ENCODE data around the gene OPALIN.
A peak's percentile ranks its signal among the peaks of the same experiment; 100 is the strongest.
"Not testable (repeated sequence)": the region's sequence is repeated elsewhere in the genome, so short reads cannot be mapped to it uniquely, and the experiment has no call there.

The OPALIN gene

DNA sequence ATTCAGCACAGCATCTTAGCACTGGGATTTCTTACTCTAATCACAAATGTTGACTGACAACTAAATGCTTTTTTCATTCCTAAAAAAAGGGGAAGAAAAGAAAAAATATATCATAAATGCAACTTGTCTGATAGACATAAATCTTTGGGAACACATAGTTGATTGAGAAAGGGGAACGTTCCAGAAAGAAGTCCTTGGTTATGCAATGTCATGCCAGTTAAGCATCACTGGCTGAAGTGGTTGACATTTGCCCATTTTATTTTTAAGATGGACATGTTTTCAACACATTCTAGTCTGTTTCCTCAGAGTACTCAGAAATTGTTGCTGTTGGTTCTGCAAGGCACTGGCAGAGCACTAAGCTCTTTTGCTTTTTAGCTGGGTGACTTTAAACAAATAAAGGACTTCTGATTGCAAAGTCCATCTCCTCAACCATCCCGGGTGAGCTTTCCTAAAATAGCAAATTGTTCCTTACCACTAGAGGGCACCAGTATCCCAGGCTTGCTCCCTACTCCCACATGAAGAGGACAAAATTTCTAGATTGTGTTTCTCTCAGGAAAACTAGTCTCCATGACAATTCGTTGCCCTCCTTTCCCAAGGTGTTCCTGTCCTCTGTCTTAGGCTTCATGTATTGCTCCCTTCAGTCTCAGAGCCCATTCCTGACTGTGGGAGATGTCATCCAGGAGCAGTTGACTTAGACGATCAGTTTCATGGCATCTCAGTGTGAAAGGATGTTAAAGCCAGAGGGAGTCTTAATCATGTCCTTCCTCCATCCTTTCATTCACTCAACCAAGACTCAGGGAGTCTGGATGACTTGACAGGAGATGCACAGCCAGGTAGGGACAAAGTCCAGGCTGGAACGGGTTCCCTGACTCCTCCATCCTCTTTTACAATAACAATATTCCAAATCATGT lies 23.9 kb downstream of the OPALIN start:
- DNase-seq: peak; percentile 38

GRCh38 chr10:96333101-96333500 lies 25.7 kb downstream of the OPALIN start:
- DNase-seq: no peak

GRCh38 chr10:96327462-96327861 lies 31.3 kb downstream of the OPALIN start:
- no peak for DNase-seq

DNA sequence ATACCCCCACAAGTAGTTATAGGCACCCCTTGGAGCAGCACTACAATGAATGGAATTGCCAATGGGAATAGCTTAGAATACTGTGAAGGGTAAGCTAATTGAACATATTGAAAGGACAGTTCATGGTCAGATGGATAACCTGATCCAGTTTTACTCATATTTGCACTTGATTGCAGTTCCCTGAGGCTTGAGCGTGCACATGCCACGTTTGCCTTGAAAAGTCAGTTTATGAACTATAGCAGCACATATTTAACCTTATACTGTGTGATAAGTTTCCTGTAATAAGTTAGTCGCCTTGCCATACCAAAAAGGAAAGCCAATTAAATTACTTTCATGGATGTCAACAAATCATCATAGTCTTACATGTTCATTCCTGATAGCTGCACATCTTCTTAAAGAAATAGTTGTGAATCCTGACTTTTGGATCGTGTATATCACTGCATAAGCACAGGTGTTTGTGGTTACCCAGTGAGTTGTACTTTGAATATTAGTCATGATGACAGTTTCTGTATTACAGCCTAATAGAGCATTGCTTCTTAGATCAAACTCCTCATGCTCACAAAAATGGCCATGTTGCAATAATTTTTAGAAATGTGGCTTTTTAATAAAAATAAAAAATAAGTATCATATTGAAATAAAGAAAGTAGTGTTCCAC lies 33.0 kb downstream of the OPALIN start:
- DNase-seq: no peak

DNA sequence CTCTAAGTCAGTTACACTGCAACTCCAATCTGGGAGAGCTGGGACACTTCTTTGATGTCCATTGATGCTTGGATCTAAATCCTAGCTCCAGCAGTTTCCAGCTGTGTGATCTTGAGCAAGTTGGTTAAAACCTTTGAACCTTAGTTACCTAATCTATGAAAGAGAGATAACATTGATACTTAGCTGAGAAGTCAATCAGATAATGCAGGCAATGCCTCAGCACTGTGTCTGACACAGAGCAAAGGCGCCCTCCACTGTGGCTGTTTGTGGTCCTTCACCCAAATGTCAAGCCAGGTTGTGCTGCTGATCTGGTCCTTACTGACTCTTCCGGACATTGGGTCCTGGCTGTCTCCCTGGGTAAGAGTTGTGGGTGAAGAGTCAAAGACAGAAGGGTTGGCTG lies 34.4 kb downstream of the OPALIN start:
- DNase-seq: no peak

GRCh38 chr10:96322275-96322674 lies 36.5 kb downstream of the OPALIN start:
- no peak for DNase-seq

DNA sequence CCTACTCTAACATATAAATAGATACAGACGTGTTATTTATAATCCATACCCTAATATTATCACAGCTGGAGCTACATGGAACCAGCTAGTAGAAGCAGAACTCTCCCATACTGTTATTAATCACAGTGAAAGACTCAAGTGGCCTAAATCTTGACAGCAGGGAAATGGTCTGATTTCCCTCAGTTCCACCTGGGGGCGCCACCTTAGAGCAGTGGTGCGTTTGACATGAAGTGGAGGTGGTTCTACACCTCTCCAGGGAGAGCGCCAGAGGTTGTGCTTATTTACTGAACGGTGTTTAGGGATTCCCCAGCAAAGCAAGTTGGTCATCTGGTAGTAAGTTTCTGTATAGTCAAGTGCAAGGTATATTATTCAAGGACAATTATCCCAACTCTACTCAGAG lies 37.0 kb downstream of the OPALIN start:
- DNase-seq: no peak

GRCh38 chr10:96319754-96320474 lies 38.9 kb downstream of the OPALIN start:
- DNase-seq: no peak

GRCh38 chr10:96317067-96317833 lies 41.6 kb downstream of the OPALIN start:
- DNase-seq: no peak

- no peak for DNase-seq
Observed at GRCh38 chr10:96313344-96313743, 45.5 kb downstream of the OPALIN start.

GRCh38 chr10:96311180-96311715 lies 47.6 kb downstream of the OPALIN start:
- DNase-seq: no peak

DNA sequence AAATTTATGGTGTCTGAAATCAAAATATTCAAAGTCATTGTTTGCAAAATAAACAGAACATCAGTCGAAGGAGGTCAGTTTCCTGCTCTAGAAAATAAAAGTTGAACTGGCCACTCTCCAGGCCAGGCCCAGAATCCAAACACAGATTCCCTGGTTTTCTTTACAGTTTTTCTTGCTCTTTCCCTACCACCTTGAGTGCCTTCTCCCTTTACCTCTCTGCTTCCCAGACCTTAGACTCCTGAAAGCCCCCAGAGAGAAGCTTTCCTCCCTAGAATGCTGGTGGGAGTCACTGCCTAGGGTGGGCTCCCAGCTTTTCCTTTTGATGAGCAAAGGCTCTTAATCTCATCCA lies 48.5 kb downstream of the OPALIN start:
- DNase-seq: no peak

GRCh38 chr10:96309628-96310320 lies 49.0 kb downstream of the OPALIN start:
- DNase-seq: no peak

GRCh38 chr10:96308854-96309253 lies 49.9 kb downstream of the OPALIN start:
- DNase-seq: not testable (repeated sequence)

- peak; percentile 12 for DNase-seq
Observed at GRCh38 chr10:96306516-96306915, 52.3 kb downstream of the OPALIN start.

DNA sequence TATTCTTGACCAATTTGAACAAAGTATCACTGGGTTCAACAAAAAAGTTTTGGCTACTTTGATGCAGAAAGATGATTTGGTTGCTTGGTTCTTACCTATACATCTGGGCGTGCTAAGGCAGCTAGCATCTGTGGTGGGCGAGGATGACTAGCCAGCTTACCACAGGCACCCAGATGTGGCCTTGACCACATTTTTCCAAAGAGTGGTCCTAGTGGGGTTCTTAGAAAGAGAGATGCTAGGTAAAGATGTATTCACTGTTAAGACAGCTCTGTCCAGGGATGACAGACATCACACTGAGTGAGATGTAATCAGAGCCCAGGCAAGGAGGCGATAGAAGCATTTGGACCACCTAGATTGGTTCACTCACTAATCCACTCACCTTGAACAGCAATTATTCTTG lies 53.8 kb downstream of the OPALIN start:
- DNase-seq: no peak

DNA sequence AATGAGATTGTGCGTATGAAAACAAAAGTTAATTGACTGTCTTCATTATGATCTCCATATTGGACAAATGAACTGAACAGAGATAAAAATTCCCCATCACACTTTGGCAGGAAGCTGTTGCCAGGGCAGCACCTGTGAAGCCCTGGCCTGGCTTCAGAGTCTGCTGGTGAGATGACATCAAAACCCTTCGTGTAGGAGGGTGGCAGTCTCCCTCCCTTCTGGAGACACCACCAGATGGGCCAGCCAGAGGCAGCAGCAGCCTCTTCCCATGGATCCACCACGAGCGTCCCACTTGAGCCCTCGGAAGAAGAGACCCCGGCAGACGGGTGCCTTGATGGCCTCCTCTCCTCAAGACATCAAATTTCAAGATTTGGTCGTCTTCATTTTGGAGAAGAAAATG lies 54.6 kb downstream of the OPALIN start, which contains the start of gene DNTT:
Gene DNTT, plus strand, starts transcription at position 205 of the 400 bp plus-strand sequence. Its CDS starts 64 bp downstream, at position 269.
- no peak for DNase-seq

DNA sequence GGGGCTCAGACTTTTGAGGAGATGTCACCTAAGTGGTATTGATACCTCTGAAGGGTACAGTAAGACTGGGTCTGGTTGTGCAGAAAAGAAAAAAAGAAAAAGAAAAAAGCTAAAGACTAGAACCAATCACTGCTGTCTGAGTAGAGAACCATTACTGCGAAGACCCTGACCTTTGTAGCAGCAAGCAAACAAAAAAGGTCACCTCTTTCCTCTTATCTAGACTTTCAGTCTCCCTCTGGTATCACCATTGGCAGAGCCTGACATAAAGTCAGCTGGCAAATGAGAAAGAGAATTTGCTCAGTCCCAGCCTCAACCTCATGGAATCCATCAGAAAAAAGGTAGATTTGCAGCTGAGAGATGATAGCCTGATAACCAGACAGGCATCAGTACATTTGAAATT lies 57.2 kb downstream of the OPALIN start:
- DNase-seq: no peak

GRCh38 chr10:96299383-96299782 lies 59.4 kb downstream of the OPALIN start:
- no peak for DNase-seq

GRCh38 chr10:96298362-96298761 lies 60.4 kb downstream of the OPALIN start:
- DNase-seq: no peak

DNA sequence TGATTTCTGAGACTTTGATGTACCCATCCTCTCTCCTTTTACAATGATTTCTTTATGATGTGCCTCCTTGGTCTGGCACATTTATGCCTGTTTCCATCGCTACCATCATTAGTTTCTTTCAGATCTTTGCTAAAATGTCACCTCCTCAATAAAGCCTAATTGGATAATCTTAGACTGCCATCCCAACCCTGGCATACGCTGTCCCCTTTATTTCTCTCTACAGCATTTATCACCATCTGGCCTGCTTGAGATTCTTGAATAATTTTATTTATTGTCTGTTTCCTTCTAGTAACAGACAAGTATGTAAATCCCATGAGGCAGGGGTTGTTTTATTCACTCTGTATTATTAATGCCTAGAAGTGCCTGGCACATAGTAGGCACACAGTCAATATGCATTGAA lies 61.3 kb downstream of the OPALIN start:
- DNase-seq: no peak

DNA sequence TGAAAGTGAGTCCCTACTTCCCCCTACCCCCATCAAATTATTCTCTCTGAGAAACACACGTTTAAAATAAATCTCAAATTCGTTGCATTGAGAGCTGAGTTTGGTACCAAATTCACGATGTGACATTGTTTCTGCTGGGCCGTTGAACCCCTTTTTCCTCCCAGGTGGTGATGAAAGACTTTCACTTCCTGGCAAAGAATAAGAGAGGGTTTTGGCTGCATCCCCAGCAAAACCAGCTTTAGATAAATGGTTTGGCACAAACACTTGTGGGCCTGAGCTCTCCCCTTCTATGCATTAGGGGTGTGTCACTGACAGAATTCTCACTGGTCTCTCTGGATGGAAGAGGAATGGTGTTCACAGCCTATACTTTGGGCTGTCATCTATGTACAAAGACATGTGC lies 63.3 kb downstream of the OPALIN start:
- DNase-seq: no peak

Data from NCI-H510A treated with DMSO at 0.1 percent for 48 hours (cell line).